Parietal lobe (tissue), 2 donors: Measurements from ENCODE around the gene DPRX. TPM values are rescaled to one million over a fixed set of nuclear protein-coding genes. Genes with fewer than 3 reads are reported as not detected.

Experiments used
- small RNA-seq: library from RNA; depleted of rRNA; stranded (forward); fragments of <200 nt; gene quantifications from one replicate; pipeline ENCODE3, GENCODE V24; 2014; ENCODE audit warnings: low replicate concordance
- total RNA-seq: library from RNA; depleted of rRNA; stranded (reverse); fragments of >200 nt; gene quantifications from one replicate; pipeline ENCODE4 v1.2.3, GENCODE V29; 2014

The DPRX gene, protein sequence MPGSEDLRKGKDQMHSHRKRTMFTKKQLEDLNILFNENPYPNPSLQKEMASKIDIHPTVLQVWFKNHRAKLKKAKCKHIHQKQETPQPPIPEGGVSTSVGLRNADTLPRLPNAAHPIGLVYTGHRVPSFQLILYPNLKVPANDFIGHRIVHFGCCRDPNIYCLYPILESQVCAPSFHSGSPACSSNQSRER
- total RNA-seq: not detected

DNA sequence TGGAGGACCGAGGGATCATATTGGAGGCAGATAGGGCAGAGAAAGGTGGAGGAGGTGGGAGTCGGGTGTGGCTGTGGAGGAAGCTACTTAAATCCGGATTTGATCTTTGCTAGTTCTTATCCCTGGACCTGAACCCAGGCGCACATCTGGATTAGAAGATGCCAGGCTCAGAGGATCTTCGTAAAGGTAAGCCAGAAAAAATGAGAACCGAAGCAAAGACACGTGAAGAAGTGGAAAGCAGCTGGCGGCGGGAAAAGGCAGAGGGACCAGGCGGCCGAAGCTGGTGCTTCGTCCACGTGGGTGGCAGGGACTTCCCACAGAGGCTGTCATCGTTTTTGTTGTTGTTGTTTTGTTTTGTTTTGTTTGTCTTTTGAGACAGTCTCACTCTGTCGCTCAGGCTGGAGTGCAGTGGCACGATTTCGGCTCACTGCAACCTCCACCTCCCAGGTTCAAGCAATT, at the start of gene DPRX:
Gene DPRX (plus strand): TSS at position 51 of the 459 bp plus-strand sequence. CDS start 108 bp downstream, at position 159.

Small RNAs within 50 kb of the gene (small RNA-seq; reads per million reads assigned to genes)
- gene MIR1323 (not detected), gene MIR498 (not detected), gene MIR512-1 (not detected), gene MIR512-2 (not detected), gene MIR515-1 (not detected), gene MIR515-2 (not detected), gene MIR519C (not detected), gene MIR519E (not detected), gene MIR520E (not detected), gene RNU6-698P (not detected)

Other genes with a start within 250 kb of the DPRX start
- 34.7 TPM for gene ZNF765, start 236.8 kb upstream of the DPRX start, total RNA-seq
- gene ZNF761, start 200.0 kb upstream of the DPRX start, total RNA-seq: 20.7 TPM
- 4.7 TPM for gene ZNF813, start 164.3 kb upstream of the DPRX start, total RNA-seq
- 31.0 TPM for gene ZNF331, start 93.9 kb upstream of the DPRX start, total RNA-seq
- gene NLRP12, start 192.3 kb downstream of the DPRX start, total RNA-seq: not detected
- 3.4 TPM for gene MYADM, start 235.9 kb downstream of the DPRX start, total RNA-seq